Endodermal cell (in vitro differentiated cells): ENCODE results near the gene OR12D2. TPM values are rescaled to one million over a fixed set of nuclear protein-coding genes. Genes with fewer than 3 reads are reported as not detected.

ENCODE experiments used
- DNase-seq: peaks from one replicate; pipeline ENCODE4 v3.0.0-alpha.2; 2017
- H3K27ac ChIP-seq: 2 replicates; pipeline ENCODE4 v1.5.1; 2013; ENCODE audit warnings: mild to moderate bottlenecking, low read depth, low read length, moderate library complexity
- H3K27me3 ChIP-seq: 2 replicates; pipeline ENCODE4 v1.6.1; 2013; ENCODE audit warnings: mild to moderate bottlenecking, low read length, moderate library complexity; ENCODE audit not compliant: insufficient read depth, control insufficient read depth, poor library complexity, severe bottlenecking
- H3K36me3 ChIP-seq: 2 replicates; pipeline ENCODE4 v1.7.0; 2013; ENCODE audit warnings: mild to moderate bottlenecking, low read length, moderate library complexity; ENCODE audit not compliant: control insufficient read depth, insufficient read depth
- H3K4me1 ChIP-seq: one replicate; pipeline ENCODE4 v1.7.0; 2013; ENCODE audit warnings: low read length; ENCODE audit not compliant: control insufficient read depth, insufficient read depth
- H3K4me3 ChIP-seq: 2 replicates; pipeline ENCODE4 v1.5.1; 2013; ENCODE audit warnings: mild to moderate bottlenecking, low read length, moderate library complexity
- H3K9ac ChIP-seq: 2 replicates; pipeline ENCODE4 v1.6.1; 2013; ENCODE audit warnings: mild to moderate bottlenecking, low read length, moderate library complexity; ENCODE audit not compliant: poor library complexity, severe bottlenecking; ENCODE audit errors: extremely low read depth
- H3K9me3 ChIP-seq: 2 replicates; pipeline ENCODE4 v1.6.1; 2013; ENCODE audit warnings: mild to moderate bottlenecking, low read length, moderate library complexity; ENCODE audit not compliant: control insufficient read depth
- H3K27ac Mint-ChIP-seq: 2 replicates; pipeline ENCODE4 v1.8.0; 2020; ENCODE audit warnings: mixed read lengths
- H3K27me3 Mint-ChIP-seq: 2 replicates; pipeline ENCODE4 v1.8.0; 2021; ENCODE audit warnings: mild to moderate bottlenecking, mixed read lengths; ENCODE audit not compliant: insufficient read depth
- H3K36me3 Mint-ChIP-seq: 2 replicates; pipeline ENCODE4 v1.8.0; 2020; ENCODE audit warnings: low read depth, mixed read lengths
- H3K4me1 Mint-ChIP-seq: 2 replicates; pipeline ENCODE4 v1.8.0; 2020; ENCODE audit warnings: mixed read lengths
- H3K4me3 Mint-ChIP-seq: 2 replicates; pipeline ENCODE4 v1.8.0; 2020; ENCODE audit warnings: mild to moderate bottlenecking, moderate library complexity, mixed read lengths
- H3K9me3 Mint-ChIP-seq: 2 replicates; pipeline ENCODE4 v1.8.0; 2020; ENCODE audit warnings: mild to moderate bottlenecking, mixed read lengths
- CTCF ChIP-seq: fragments of 200-600 bp; sonication (generic); conservative IDR thresholded peaks from 2 replicates; pipeline ENCODE4 v1.5.0; 2021; ENCODE audit warnings: antibody characterized with exemption, mild to moderate bottlenecking
- WGBS, 2 experiments: methylation state at CpG; one replicate each; pipeline versions ENCODE4 v1.1.5 to v1.1.7; 2013; ENCODE audit warnings: missing lambda C conversion rate in 2 of 2, mixed read lengths in 1 of 2; ENCODE audit not compliant: insufficient coverage in 1 of 2, insufficient read length in 1 of 2; 5-methylcytosine and 5-hydroxymethylcytosine counted together
- total RNA-seq, 2 donors: library from RNA; stranded (reverse); fragmentation: NEBNext Ultra II Directional in 1 of 2; extraction: Animal tissue kit (Norgen Biotek cat#: 25700) in 1 of 2; gene quantifications; 2 replicates in 1 of 2; 3 replicates in 1 of 2; pipeline ENCODE4 v1.2.1, GENCODE V29; 2021

Gene OR12D2
- total RNA-seq, 2 donors from 2014 or later = not detected

- no peaks in the 10 kb centered on the region for H3K36me3 Mint-ChIP-seq
- peaks cover 6% of the 10 kb centered on the region for H3K9me3 Mint-ChIP-seq
- Histone ChIP-seq H3K9me3 (no peaks in the 10 kb centered on the region), H3K36me3 (no peaks in the 10 kb centered on the region), H3K4me3 (no peak within 1 kb of the TSS), H3K4me1 (no peaks in the 10 kb centered on the region), H3K27me3 (no peaks in the 10 kb centered on the region), H3K27ac (no peak within 1 kb of the TSS), H3K9ac (no peak within 1 kb of the TSS)
- no peak for DNase-seq
- no peaks in the 10 kb centered on the region for H3K27me3 Mint-ChIP-seq
- H3K4me3 Mint-ChIP-seq = no peak within 1 kb of the TSS
- H3K27ac Mint-ChIP-seq = no peak within 1 kb of the TSS
- no peaks in the 10 kb centered on the region for H3K4me1 Mint-ChIP-seq
- TF ChIP-seq CTCF = peak; percentile 69
Measured at GRCh38 chr6:29414588-29414987, 19.2 kb downstream of the OR12D2 start, which contains the start of gene OR12D1. Gene OR12D1 (plus strand): TSS chr6:29414928.

GRCh38 chr6:29419516-29419915, 24.1 kb downstream of the OR12D2 start:
- no peak overlapping the region for H3K4me3 Mint-ChIP-seq
- H3K9ac ChIP-seq = no peak overlapping the region
- H3K27ac Mint-ChIP-seq = no peak overlapping the region
- H3K27me3 ChIP-seq = no peaks in the 10 kb centered on the region
- no peaks in the 10 kb centered on the region for H3K27me3 Mint-ChIP-seq
- 88 to 92% methylated on average over 2 to 3 of the region's 3 CpGs for WGBS, 2 experiments
- H3K36me3 ChIP-seq = no peaks in the 10 kb centered on the region
- H3K4me3 ChIP-seq = no peak overlapping the region
- no peak for TF ChIP-seq CTCF
- H3K4me1 ChIP-seq = no peaks in the 10 kb centered on the region
- H3K9me3 ChIP-seq = no peaks in the 10 kb centered on the region
- H3K9me3 Mint-ChIP-seq = no peaks in the 10 kb centered on the region
- no peaks in the 10 kb centered on the region for H3K4me1 Mint-ChIP-seq
- no peak for DNase-seq
- H3K27ac ChIP-seq = no peak overlapping the region
- H3K36me3 Mint-ChIP-seq = no peaks in the 10 kb centered on the region

GRCh38 chr6:29424168-29424567, 28.7 kb downstream of the OR12D2 start:
- no peaks in the 10 kb centered on the region for H3K36me3 ChIP-seq
- no peaks in the 10 kb centered on the region for H3K4me1 ChIP-seq
- Mint-ChIP-seq H3K36me3 (no peaks in the 10 kb centered on the region), H3K27ac (no peak overlapping the region), H3K4me3 (no peak overlapping the region), H3K27me3 (no peaks in the 10 kb centered on the region), H3K9me3 (no peaks in the 10 kb centered on the region), H3K4me1 (no peaks in the 10 kb centered on the region)
- no peaks in the 10 kb centered on the region for H3K9me3 ChIP-seq
- H3K27ac ChIP-seq = no peak overlapping the region
- TF ChIP-seq CTCF = no peak
- 90 to 97% methylated on average over 2 of the region's 2 CpGs for WGBS, 2 experiments
- H3K27me3 ChIP-seq = no peaks in the 10 kb centered on the region
- no peak overlapping the region for H3K4me3 ChIP-seq
- H3K9ac ChIP-seq = no peak overlapping the region
- DNase-seq = no peak
